ENCODE measurements around the gene ABLIM3.
A peak's percentile ranks its signal among the peaks of the same experiment; 100 is the strongest.
"Not testable (repeated sequence)": the region's sequence is repeated elsewhere in the genome, so short reads cannot be mapped to it uniquely, and the experiment has no call there.

The ABLIM3 gene

GRCh38 chr5:149262315-149262714 is 121.0 kb downstream of the ABLIM3 start:
- DNase-seq = no peak

GRCh38 chr5:149264439-149265067 is 123.3 kb downstream of the ABLIM3 start:
- DNase-seq = peak; percentile 37 to 66 (median 62)

GRCh38 chr5:149265068-149265465 is 123.8 kb downstream of the ABLIM3 start:
- DNase-seq = no peak

GRCh38 chr5:149265597-149265996 is 124.3 kb downstream of the ABLIM3 start:
- no peak for DNase-seq

- DNase-seq = no peak
These were observed 126.1 kb downstream of the ABLIM3 start for GRCh38 chr5:149267241-149267973.

GRCh38 chr5:149268928-149269557 is 127.8 kb downstream of the ABLIM3 start:
- peak in 3 of 6 experiments; percentile 11 to 55 (median 53) for DNase-seq

- peak in 1 of 6 experiments; percentile 27 for DNase-seq
These were observed 130.0 kb downstream of the ABLIM3 start for GRCh38 chr5:149271195-149271715.

- peak in 4 of 6 experiments; percentile 15 to 43 (median 24) for DNase-seq
These were observed 130.6 kb downstream of the ABLIM3 start, which contains the start of gene AFAP1L1 for GRCh38 chr5:149271716-149272563. TSS of gene AFAP1L1 (plus strand) at chr5:149271859. CDS start at chr5:149271969, 110 bp downstream.

- not testable (repeated sequence) for DNase-seq
These were observed 131.5 kb downstream of the ABLIM3 start for GRCh38 chr5:149272781-149273180.

- DNase-seq = no peak
These were observed 131.9 kb downstream of the ABLIM3 start for GRCh38 chr5:149273237-149273636.

- DNase-seq = no peak
These were observed 132.7 kb downstream of the ABLIM3 start for GRCh38 chr5:149273950-149274349.

GRCh38 chr5:149274939-149275338 is 133.6 kb downstream of the ABLIM3 start:
- no peak for DNase-seq

GRCh38 chr5:149277801-149278200 is 136.5 kb downstream of the ABLIM3 start:
- no peak for DNase-seq

- no peak for DNase-seq
These were observed 137.3 kb downstream of the ABLIM3 start for GRCh38 chr5:149278451-149279210.

GRCh38 chr5:149279661-149280060 is 138.4 kb downstream of the ABLIM3 start:
- DNase-seq = no peak

- no peak for DNase-seq
These were observed 138.8 kb downstream of the ABLIM3 start for GRCh38 chr5:149280124-149280523.

GRCh38 chr5:149280802-149281201 is 139.5 kb downstream of the ABLIM3 start:
- DNase-seq = no peak

- no peak for DNase-seq
These were observed 141.0 kb downstream of the ABLIM3 start for GRCh38 chr5:149282027-149282965.

GRCh38 chr5:149282966-149283332 is 141.7 kb downstream of the ABLIM3 start:
- DNase-seq = no peak

- no peak for DNase-seq
These were observed 142.6 kb downstream of the ABLIM3 start for GRCh38 chr5:149283626-149284480.

Data from stimulated activated naive CD4-positive, alpha-beta T cell (primary cell).